OCI-LY1 (cell line): ENCODE data around the gene HPS3.

Experiments
- H2AFZ ChIP-seq: fragments of 200-600 bp; sonication (generic), shearing (Covaris generic); 2 replicates; pipeline ENCODE4 v1.6.0; 2014; ENCODE audit warnings: antibody characterized with exemption, mild to moderate bottlenecking, low read length
- H3F3A ChIP-seq: fragments of 200-600 bp; sonication (generic), shearing (Covaris generic); 2 replicates; pipeline ENCODE4 v1.6.0; 2014; ENCODE audit warnings: mild to moderate bottlenecking, antibody characterized with exemption, low read length, moderate library complexity; ENCODE audit not compliant: insufficient read depth
- H3K27ac ChIP-seq: fragments of 200-600 bp; sonication (generic); 2 replicates; pipeline ENCODE4 v1.5.1; 2014; ENCODE audit warnings: low read length, mixed run types, mild to moderate bottlenecking, low read depth; ENCODE audit not compliant: poor library complexity, severe bottlenecking
- H3K27me3 ChIP-seq: fragments of 200-600 bp; sonication (generic); 2 replicates; pipeline ENCODE4 v1.6.0; 2014; ENCODE audit warnings: antibody characterized with exemption, mild to moderate bottlenecking, low read length, moderate library complexity; ENCODE audit not compliant: insufficient read depth
- H3K36me3 ChIP-seq: fragments of 200-600 bp; sonication (generic); 2 replicates; pipeline ENCODE4 v1.6.1; 2014; ENCODE audit warnings: mild to moderate bottlenecking, antibody characterized with exemption, low read length, moderate library complexity, mixed read lengths; ENCODE audit not compliant: insufficient read depth
- H3K4me1 ChIP-seq: fragments of 200-600 bp; sonication (generic); 2 replicates; pipeline ENCODE4 v1.5.1; 2014; ENCODE audit warnings: mild to moderate bottlenecking, low read length, moderate library complexity; ENCODE audit not compliant: insufficient read depth, severe bottlenecking
- H3K4me2 ChIP-seq: fragments of 200-600 bp; sonication (generic), shearing (Covaris generic); 2 replicates; pipeline ENCODE4 v1.6.1; 2014; ENCODE audit warnings: low read length
- H3K4me3 ChIP-seq: fragments of 200-600 bp; sonication (generic); 2 replicates; pipeline ENCODE4 v1.5.1; 2014; ENCODE audit warnings: low read length, low read depth, mild to moderate bottlenecking, mixed read lengths; ENCODE audit not compliant: poor library complexity, severe bottlenecking
- H3K79me2 ChIP-seq: fragments of 200-600 bp; shearing (Covaris generic); 2 replicates; pipeline ENCODE4 v1.6.1; 2016; ENCODE audit warnings: mixed run types, low read length, mixed read lengths; ENCODE audit not compliant: insufficient read depth
- H3K9ac ChIP-seq: fragments of 200-600 bp; sonication (generic), shearing (Covaris generic); 2 replicates; pipeline ENCODE4 v1.6.1; 2014; ENCODE audit warnings: mild to moderate bottlenecking, low read length, mixed read lengths
- H3K9me2 ChIP-seq: fragments of 200-600 bp; sonication (generic), shearing (Covaris generic); 2 replicates; pipeline ENCODE4 v1.6.1; 2014; ENCODE audit warnings: low read depth, mild to moderate bottlenecking, low read length, mixed read lengths
- H3K9me3 ChIP-seq: fragments of 200-600 bp; shearing (Covaris generic); 2 replicates; pipeline ENCODE4 v1.6.1; 2014; ENCODE audit warnings: low read length, mixed read lengths
- H4K20me1 ChIP-seq: fragments of 200-600 bp; sonication (generic), shearing (Covaris generic); 2 replicates; pipeline ENCODE4 v1.6.0; 2016; ENCODE audit warnings: mild to moderate bottlenecking, low read length; ENCODE audit not compliant: insufficient read depth
- EZH2 ChIP-seq: fragments of 200-600 bp; sonication (generic), shearing (Covaris generic); IDR thresholded peaks from 2 replicates; pipeline ENCODE4 v1.8.0; 2017; ENCODE audit warnings: borderline replicate concordance, mixed run types, mild to moderate bottlenecking, antibody characterized with exemption, low read length, moderate library complexity, mixed read lengths
- TF ChIP-seq, protein P1 (sequence below): fragments of 200-600 bp; sonication (generic), shearing (Covaris generic); IDR thresholded peaks from 2 replicates; pipeline ENCODE4 v1.5.1; 2017; ENCODE audit warnings: mild to moderate bottlenecking, antibody characterized with exemption, low read length, moderate library complexity, mixed read lengths

HPS3 gene

GRCh38 chr3:149153402-149153801 is 24.0 kb downstream of the HPS3 start:
- no peak overlapping the region for H3K4me2 ChIP-seq
- no peak for TF ChIP-seq EZH2
- TF ChIP-seq, protein P1, sequence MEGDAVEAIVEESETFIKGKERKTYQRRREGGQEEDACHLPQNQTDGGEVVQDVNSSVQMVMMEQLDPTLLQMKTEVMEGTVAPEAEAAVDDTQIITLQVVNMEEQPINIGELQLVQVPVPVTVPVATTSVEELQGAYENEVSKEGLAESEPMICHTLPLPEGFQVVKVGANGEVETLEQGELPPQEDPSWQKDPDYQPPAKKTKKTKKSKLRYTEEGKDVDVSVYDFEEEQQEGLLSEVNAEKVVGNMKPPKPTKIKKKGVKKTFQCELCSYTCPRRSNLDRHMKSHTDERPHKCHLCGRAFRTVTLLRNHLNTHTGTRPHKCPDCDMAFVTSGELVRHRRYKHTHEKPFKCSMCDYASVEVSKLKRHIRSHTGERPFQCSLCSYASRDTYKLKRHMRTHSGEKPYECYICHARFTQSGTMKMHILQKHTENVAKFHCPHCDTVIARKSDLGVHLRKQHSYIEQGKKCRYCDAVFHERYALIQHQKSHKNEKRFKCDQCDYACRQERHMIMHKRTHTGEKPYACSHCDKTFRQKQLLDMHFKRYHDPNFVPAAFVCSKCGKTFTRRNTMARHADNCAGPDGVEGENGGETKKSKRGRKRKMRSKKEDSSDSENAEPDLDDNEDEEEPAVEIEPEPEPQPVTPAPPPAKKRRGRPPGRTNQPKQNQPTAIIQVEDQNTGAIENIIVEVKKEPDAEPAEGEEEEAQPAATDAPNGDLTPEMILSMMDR = no peak
- H3K9me3 ChIP-seq = no peaks in the 10 kb centered on the region
- H3K27me3 ChIP-seq = no peaks in the 10 kb centered on the region
- peaks cover 4% of the 10 kb centered on the region for H3K4me1 ChIP-seq
- H3K9ac ChIP-seq = no peak overlapping the region
- H3K36me3 ChIP-seq = peaks cover 80% of the 10 kb centered on the region
- H3K27ac ChIP-seq = no peak overlapping the region
- no peaks in the 10 kb centered on the region for H3K9me2 ChIP-seq
- H3K79me2 ChIP-seq = no peaks in the 10 kb centered on the region
- H4K20me1 ChIP-seq = no peaks in the 10 kb centered on the region
- no peak overlapping the region for H2AFZ ChIP-seq
- no peaks in the 10 kb centered on the region for H3F3A ChIP-seq
- H3K4me3 ChIP-seq = no peak overlapping the region

DNA sequence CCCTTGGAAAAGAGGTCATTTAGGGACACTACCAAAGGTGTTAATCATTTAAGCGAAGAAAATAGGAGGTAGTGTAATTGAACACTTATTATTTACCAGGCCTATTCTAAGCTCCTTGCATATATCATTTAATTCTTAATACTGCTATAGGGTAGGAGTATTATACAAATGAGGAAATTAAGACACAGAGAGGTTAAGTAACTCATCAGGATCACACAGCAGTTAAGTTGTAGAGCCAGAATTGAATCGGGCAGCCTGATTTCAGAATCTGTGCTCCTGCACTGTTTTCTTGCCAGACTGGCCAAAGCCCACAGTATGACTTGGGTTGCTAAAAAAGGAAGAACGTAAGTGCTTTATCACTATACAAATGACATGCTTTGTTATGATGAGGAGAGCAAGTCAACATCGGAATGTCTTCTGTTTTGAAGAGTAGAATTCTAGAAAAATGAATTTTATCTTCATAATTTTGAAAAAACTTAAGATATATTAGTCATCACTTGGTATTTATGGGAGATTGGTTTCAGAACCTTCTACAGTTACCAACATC is 31.4 kb downstream of the HPS3 start:
- no peaks in the 10 kb centered on the region for H3F3A ChIP-seq
- H3K79me2 ChIP-seq = no peaks in the 10 kb centered on the region
- H3K4me2 ChIP-seq = no peak overlapping the region
- TF ChIP-seq, protein P1 = no peak
- TF ChIP-seq EZH2 = no peak
- H3K9me3 ChIP-seq = no peaks in the 10 kb centered on the region
- H3K9ac ChIP-seq = no peak overlapping the region
- no peak overlapping the region for H3K4me3 ChIP-seq
- no peaks in the 10 kb centered on the region for H4K20me1 ChIP-seq
- no peak overlapping the region for H3K27ac ChIP-seq
- H3K27me3 ChIP-seq = no peaks in the 10 kb centered on the region
- H3K36me3 ChIP-seq = peaks cover 82% of the 10 kb centered on the region
- H3K4me1 ChIP-seq = no peaks in the 10 kb centered on the region
- H3K9me2 ChIP-seq = no peaks in the 10 kb centered on the region
- H2AFZ ChIP-seq = no peak overlapping the region

DNA sequence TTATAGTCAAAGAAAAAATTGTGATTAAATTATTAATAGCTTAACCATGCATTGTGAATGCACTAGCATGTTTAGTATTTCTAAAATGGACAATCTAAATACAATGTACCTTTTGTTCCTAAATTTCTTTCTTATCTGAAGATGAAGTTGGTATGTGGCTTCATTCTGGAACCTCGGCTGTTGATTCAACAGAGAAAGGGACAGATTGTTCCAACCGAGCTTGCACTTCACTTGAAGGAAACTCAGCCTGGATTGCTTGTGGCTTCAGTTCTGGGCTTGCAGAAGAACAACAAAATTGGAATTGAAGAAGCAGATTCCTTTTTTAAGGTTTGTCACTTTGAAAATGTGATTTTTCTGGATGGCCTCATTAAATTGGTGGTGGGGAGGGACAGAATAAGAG is 32.6 kb downstream of the HPS3 start:
- TF ChIP-seq, protein P1 = no peak
- TF ChIP-seq EZH2 = no peak
- Histone ChIP-seq H3K27ac (no peak overlapping the region), H3K27me3 (no peaks in the 10 kb centered on the region), H3K79me2 (no peaks in the 10 kb centered on the region), H3K9me2 (no peaks in the 10 kb centered on the region), H4K20me1 (no peaks in the 10 kb centered on the region), H3K36me3 (peaks cover 87% of the 10 kb centered on the region), H3K4me2 (no peak overlapping the region), H3F3A (no peaks in the 10 kb centered on the region), H3K4me3 (no peak overlapping the region), H3K4me1 (no peaks in the 10 kb centered on the region), H2AFZ (no peak overlapping the region), H3K9ac (no peak overlapping the region), H3K9me3 (no peaks in the 10 kb centered on the region)
